WI38 (cell line): Measurements from ENCODE around the gene NBAS.

Experiments
- H3K4me3 ChIP-seq: 2 replicates; pipeline ENCODE4 v1.5.1; 2011; ENCODE audit warnings: low read depth, mild to moderate bottlenecking, control low read depth, low read length
- CTCF ChIP-seq: IDR thresholded peaks from 2 replicates; pipeline ENCODE4 v1.5.1; 2012; ENCODE audit warnings: low read depth, mild to moderate bottlenecking, control low read depth, low read length

NBAS gene

GRCh38 chr2:15311926-15312325 is 249.2 kb downstream of the NBAS start:
- H3K4me3 ChIP-seq, result no peak overlapping the region
- TF ChIP-seq CTCF, result no peak

GRCh38 chr2:15311201-15311907 is 249.8 kb downstream of the NBAS start:
- TF ChIP-seq CTCF, result no peak
- H3K4me3 ChIP-seq, result no peak overlapping the region

GRCh38 chr2:15307526-15307925 is 253.6 kb downstream of the NBAS start:
- TF ChIP-seq CTCF, result no peak
- H3K4me3 ChIP-seq, result no peak overlapping the region

GRCh38 chr2:15306706-15307105 is 254.4 kb downstream of the NBAS start:
- TF ChIP-seq CTCF, result no peak
- no peak overlapping the region for H3K4me3 ChIP-seq

- H3K4me3 ChIP-seq, result no peak overlapping the region
- no peak for TF ChIP-seq CTCF
These were observed 257.3 kb downstream of the NBAS start for GRCh38 chr2:15303874-15304273.

GRCh38 chr2:15302154-15302553 is 259.0 kb downstream of the NBAS start:
- TF ChIP-seq CTCF, result no peak
- no peak overlapping the region for H3K4me3 ChIP-seq

- no peak for TF ChIP-seq CTCF
- H3K4me3 ChIP-seq, result no peak overlapping the region
These were observed 260.2 kb downstream of the NBAS start for GRCh38 chr2:15300624-15301573.
